Activated naive CD8-positive, alpha-beta T cell treated with anti-CD3 and anti-CD28 coated beads, Interleukin-2, amount 50 U/mL, for 24 hours (primary cell): ENCODE data around the gene MPZL3.
A peak's percentile ranks its signal among the peaks of the same experiment; 100 is the strongest.

Source experiments
- ATAC-seq: fragments of 150-1000 bp; cut with Tn5 transposase; one replicate; pipeline ENCODE4 v1.10.0; 2021
- DNase-seq: peaks from one replicate; pipeline ENCODE4 v3.0.0; 2021
- H3K27ac Mint-ChIP-seq: one replicate; pipeline ENCODE4 v1.8.0; 2021; ENCODE audit warnings: mild to moderate bottlenecking, mixed read lengths
- H3K27me3 Mint-ChIP-seq: one replicate; pipeline ENCODE4 v1.8.0; 2021; ENCODE audit warnings: mixed read lengths
- H3K36me3 Mint-ChIP-seq: one replicate; pipeline ENCODE4 v1.8.0; 2021; ENCODE audit warnings: low read depth, mixed read lengths
- H3K4me1 Mint-ChIP-seq: one replicate; pipeline ENCODE4 v1.8.0; 2021; ENCODE audit warnings: mixed read lengths
- H3K4me3 Mint-ChIP-seq: one replicate; pipeline ENCODE4 v1.8.0; 2021; ENCODE audit warnings: mild to moderate bottlenecking, moderate library complexity, mixed read lengths
- H3K9me3 Mint-ChIP-seq: one replicate; pipeline ENCODE4 v1.8.0; 2021; ENCODE audit warnings: mixed read lengths

MPZL3 gene

GRCh38 chr11:118231461-118231860 is 20.7 kb downstream of the MPZL3 start:
- Mint-ChIP-seq H3K4me3 (no peak overlapping the region), H3K36me3 (peaks cover 61% of the 10 kb centered on the region), H3K4me1 (peaks cover 7% of the 10 kb centered on the region), H3K9me3 (peaks cover 2% of the 10 kb centered on the region), H3K27ac (no peak overlapping the region), H3K27me3 (no peaks in the 10 kb centered on the region)
- no peak for DNase-seq
- ATAC-seq, result no peak

GRCh38 chr11:118230088-118230487 is 22.1 kb downstream of the MPZL3 start:
- DNase-seq (no peak), ATAC-seq (peak; percentile 9)
- H3K36me3 Mint-ChIP-seq, result peaks cover 63% of the 10 kb centered on the region
- H3K4me3 Mint-ChIP-seq, result peak overlapping the region; percentile 33
- peaks cover 11% of the 10 kb centered on the region for H3K9me3 Mint-ChIP-seq
- H3K4me1 Mint-ChIP-seq, result no peaks in the 10 kb centered on the region
- H3K27me3 Mint-ChIP-seq, result no peaks in the 10 kb centered on the region
- H3K27ac Mint-ChIP-seq, result no peak overlapping the region

GRCh38 chr11:118229274-118229847 is 22.8 kb downstream of the MPZL3 start:
- Mint-ChIP-seq H3K36me3 (peaks cover 62% of the 10 kb centered on the region), H3K9me3 (peaks cover 11% of the 10 kb centered on the region), H3K4me3 (peak overlapping the region; percentile 33), H3K4me1 (no peaks in the 10 kb centered on the region), H3K27ac (no peak overlapping the region), H3K27me3 (no peaks in the 10 kb centered on the region)
- no peak for ATAC-seq
- DNase-seq, result no peak

GRCh38 chr11:118227865-118228785 is 24.0 kb downstream of the MPZL3 start:
- ATAC-seq, result peak; percentile 3
- peak overlapping the region; percentile 59 for H3K4me3 Mint-ChIP-seq
- no peak overlapping the region for H3K27ac Mint-ChIP-seq
- H3K27me3 Mint-ChIP-seq, result no peaks in the 10 kb centered on the region
- H3K4me1 Mint-ChIP-seq, result peaks cover 8% of the 10 kb centered on the region
- peaks cover 59% of the 10 kb centered on the region for H3K36me3 Mint-ChIP-seq
- peaks cover 11% of the 10 kb centered on the region for H3K9me3 Mint-ChIP-seq
- no peak for DNase-seq

GRCh38 chr11:118226781-118227180 is 25.4 kb downstream of the MPZL3 start:
- H3K36me3 Mint-ChIP-seq, result peaks cover 63% of the 10 kb centered on the region
- H3K27ac Mint-ChIP-seq, result no peak overlapping the region

GRCh38 chr11:118226296-118226695 is 25.9 kb downstream of the MPZL3 start:
- Mint-ChIP-seq H3K27me3 (no peaks in the 10 kb centered on the region), H3K9me3 (peaks cover 11% of the 10 kb centered on the region), H3K4me3 (peak overlapping the region; percentile 59), H3K36me3 (peaks cover 67% of the 10 kb centered on the region), H3K27ac (no peak overlapping the region), H3K4me1 (peaks cover 27% of the 10 kb centered on the region)
- DNase-seq, result peak; percentile 32
- ATAC-seq, result no peak

More at GRCh38 chr11:118226781-118227180, 25.4 kb downstream of the MPZL3 start:
- Mint-ChIP-seq H3K4me1 (peaks cover 22% of the 10 kb centered on the region), H3K27me3 (no peaks in the 10 kb centered on the region), H3K4me3 (peak overlapping the region; percentile 59), H3K9me3 (peaks cover 11% of the 10 kb centered on the region)
- ATAC-seq (no peak), DNase-seq (peak; percentile 5)

- H3K9me3 Mint-ChIP-seq, result peaks cover 11% of the 10 kb centered on the region
- H3K27me3 Mint-ChIP-seq, result no peaks in the 10 kb centered on the region
- peak; percentile 65 for DNase-seq
- H3K4me1 Mint-ChIP-seq, result peaks cover 43% of the 10 kb centered on the region
- ATAC-seq, result peak; percentile 57
- peak within 1 kb of the TSS; percentile 92 for H3K4me3 Mint-ChIP-seq
- peaks cover 80% of the 10 kb centered on the region for H3K36me3 Mint-ChIP-seq
- no peak within 1 kb of the TSS for H3K27ac Mint-ChIP-seq
These were observed 27.5 kb downstream of the MPZL3 start, which contains the start of gene JAML for GRCh38 chr11:118224511-118225188. Gene JAML, minus strand, starts transcription at chr11:118225011. Its CDS starts 10,145 bp downstream, at chr11:118214866.

GRCh38 chr11:118223992-118224391 is 28.2 kb downstream of the MPZL3 start:
- Mint-ChIP-seq H3K9me3 (peaks cover 11% of the 10 kb centered on the region), H3K4me1 (peaks cover 50% of the 10 kb centered on the region), H3K27ac (no peak overlapping the region), H3K4me3 (peak overlapping the region; percentile 92), H3K36me3 (peaks cover 87% of the 10 kb centered on the region), H3K27me3 (no peaks in the 10 kb centered on the region)
- ATAC-seq (peak; percentile 44), DNase-seq (no peak)

GRCh38 chr11:118223570-118223969 is 28.6 kb downstream of the MPZL3 start:
- Mint-ChIP-seq H3K9me3 (peaks cover 11% of the 10 kb centered on the region), H3K27me3 (no peaks in the 10 kb centered on the region), H3K4me3 (peak overlapping the region; percentile 92), H3K36me3 (peaks cover 90% of the 10 kb centered on the region), H3K4me1 (peaks cover 54% of the 10 kb centered on the region), H3K27ac (no peak overlapping the region)
- DNase-seq (no peak), ATAC-seq (no peak)

GRCh38 chr11:118222437-118222836 is 29.7 kb downstream of the MPZL3 start:
- peak overlapping the region; percentile 92 for H3K4me3 Mint-ChIP-seq
- peaks cover 11% of the 10 kb centered on the region for H3K9me3 Mint-ChIP-seq
- no peaks in the 10 kb centered on the region for H3K27me3 Mint-ChIP-seq
- H3K27ac Mint-ChIP-seq, result no peak overlapping the region
- peaks cover 88% of the 10 kb centered on the region for H3K36me3 Mint-ChIP-seq
- H3K4me1 Mint-ChIP-seq, result peaks cover 65% of the 10 kb centered on the region
- DNase-seq (no peak), ATAC-seq (no peak)

GRCh38 chr11:118221419-118221818 is 30.7 kb downstream of the MPZL3 start:
- Mint-ChIP-seq H3K36me3 (peaks cover 79% of the 10 kb centered on the region), H3K27me3 (no peaks in the 10 kb centered on the region), H3K4me1 (peaks cover 75% of the 10 kb centered on the region), H3K4me3 (peak overlapping the region; percentile 92), H3K27ac (no peak overlapping the region), H3K9me3 (peaks cover 9% of the 10 kb centered on the region)
- DNase-seq, result no peak
- ATAC-seq, result no peak

GRCh38 chr11:118219732-118220131 is 32.4 kb downstream of the MPZL3 start:
- Mint-ChIP-seq H3K27me3 (no peaks in the 10 kb centered on the region), H3K36me3 (peaks cover 73% of the 10 kb centered on the region), H3K4me3 (peak overlapping the region; percentile 92), H3K9me3 (no peaks in the 10 kb centered on the region), H3K4me1 (peaks cover 92% of the 10 kb centered on the region), H3K27ac (no peak overlapping the region)
- DNase-seq, result no peak
- no peak for ATAC-seq

GRCh38 chr11:118219244-118219643 is 32.9 kb downstream of the MPZL3 start:
- Mint-ChIP-seq H3K27me3 (no peaks in the 10 kb centered on the region), H3K27ac (no peak overlapping the region), H3K4me1 (peaks cover 97% of the 10 kb centered on the region), H3K4me3 (peak overlapping the region; percentile 92), H3K9me3 (no peaks in the 10 kb centered on the region), H3K36me3 (peaks cover 74% of the 10 kb centered on the region)
- DNase-seq, result no peak
- ATAC-seq, result no peak

GRCh38 chr11:118217575-118217974 is 34.6 kb downstream of the MPZL3 start:
- peak overlapping the region; percentile 92 for H3K4me3 Mint-ChIP-seq
- no peak overlapping the region for H3K27ac Mint-ChIP-seq
- H3K36me3 Mint-ChIP-seq, result peaks cover 77% of the 10 kb centered on the region

More at GRCh38 chr11:118217575-118217974, 34.6 kb downstream of the MPZL3 start:
- H3K4me1 Mint-ChIP-seq, result peaks cover 100% of the 10 kb centered on the region
- no peaks in the 10 kb centered on the region for H3K27me3 Mint-ChIP-seq
- H3K9me3 Mint-ChIP-seq, result no peaks in the 10 kb centered on the region
- peak; percentile 71 for ATAC-seq
- DNase-seq, result no peak
